DMS 273 treated with DMSO at 0.1 percent for 48 hours (cell line): ENCODE data around the gene PXK.
"Not testable (repeated sequence)": the region's sequence is repeated elsewhere in the genome, so short reads cannot be mapped to it uniquely, and the experiment has no call there.

ENCODE experiments used
- DNase-seq: peaks from one replicate; lab custom pipeline; 2025; lab: John Stamatoyannopoulos, UW

Gene PXK

DNA sequence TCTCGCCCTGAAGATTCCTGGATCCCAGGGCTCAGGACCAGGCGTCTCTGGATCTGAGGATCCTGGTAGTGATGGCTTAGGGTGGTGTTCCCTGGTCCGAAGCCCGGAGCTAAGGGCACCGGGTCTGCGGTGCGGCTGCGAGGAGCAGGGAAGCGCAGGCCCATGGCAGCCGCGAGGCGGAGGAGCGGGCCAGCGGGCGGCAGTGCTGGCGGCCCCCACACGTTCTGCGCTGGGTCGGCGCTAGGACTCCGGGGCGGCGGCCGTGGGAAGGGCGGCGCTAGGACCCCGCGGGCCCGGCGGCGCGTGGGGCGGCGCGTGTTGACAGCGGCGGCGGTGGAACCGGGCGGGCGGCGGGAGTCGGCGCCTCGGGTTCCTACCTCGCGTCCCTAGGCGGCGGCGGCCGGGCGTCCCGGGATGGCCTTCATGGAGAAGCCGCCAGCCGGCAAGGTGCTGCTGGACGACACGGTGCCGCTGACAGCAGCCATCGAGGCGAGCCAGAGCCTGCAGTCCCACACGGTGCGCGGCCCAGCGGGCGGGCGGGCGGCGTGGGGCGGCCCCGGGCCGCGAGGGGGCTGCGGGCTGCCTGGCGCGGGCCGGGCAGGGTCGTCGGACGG is at the start of gene PXK:
PXK (plus strand) TSS at position 318 of the 614 bp plus-strand sequence; CDS start at position 415, 97 bp downstream.
- DNase-seq: no peak

DNA sequence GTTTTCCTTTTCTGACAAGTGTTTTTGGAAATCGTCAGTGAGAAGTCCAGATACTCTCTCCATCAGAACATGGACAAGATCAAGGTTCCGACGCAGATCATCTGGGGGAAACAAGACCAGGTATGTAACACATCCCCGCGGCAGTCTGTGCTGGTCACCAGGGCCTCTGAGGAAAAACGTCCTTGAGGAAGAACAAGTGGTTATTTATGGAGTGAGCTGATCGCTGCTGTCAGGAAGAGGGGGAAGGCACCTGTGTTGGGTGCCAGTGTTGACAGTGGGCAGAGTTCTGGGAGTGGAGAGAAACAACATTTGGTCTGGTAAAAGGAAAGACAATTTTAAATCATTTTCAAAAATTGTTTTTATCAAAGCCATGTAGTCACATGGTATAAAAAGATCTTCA is 47.4 kb upstream of the PXK start:
- no peak for DNase-seq

DNA sequence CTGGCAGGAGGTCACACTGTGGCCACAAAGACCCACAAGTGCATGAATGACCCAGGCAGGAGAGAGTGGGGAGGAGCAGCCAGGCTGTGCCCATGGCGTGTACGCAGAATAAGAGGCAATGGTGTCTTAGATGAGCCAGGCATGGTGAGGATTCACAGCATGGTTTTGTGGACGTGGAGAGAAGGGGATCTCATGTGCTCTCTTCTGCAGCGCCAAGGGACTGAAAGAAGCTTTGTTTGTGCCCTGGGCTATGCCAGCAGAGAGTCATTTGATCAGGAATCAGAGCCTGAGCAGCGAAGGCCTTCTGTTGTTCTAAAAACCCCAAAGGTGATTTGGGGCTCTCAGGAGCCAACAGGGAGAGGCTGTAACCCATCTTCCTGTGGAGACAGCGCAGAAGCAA is 45.3 kb upstream of the PXK start:
- no peak for DNase-seq

DNA sequence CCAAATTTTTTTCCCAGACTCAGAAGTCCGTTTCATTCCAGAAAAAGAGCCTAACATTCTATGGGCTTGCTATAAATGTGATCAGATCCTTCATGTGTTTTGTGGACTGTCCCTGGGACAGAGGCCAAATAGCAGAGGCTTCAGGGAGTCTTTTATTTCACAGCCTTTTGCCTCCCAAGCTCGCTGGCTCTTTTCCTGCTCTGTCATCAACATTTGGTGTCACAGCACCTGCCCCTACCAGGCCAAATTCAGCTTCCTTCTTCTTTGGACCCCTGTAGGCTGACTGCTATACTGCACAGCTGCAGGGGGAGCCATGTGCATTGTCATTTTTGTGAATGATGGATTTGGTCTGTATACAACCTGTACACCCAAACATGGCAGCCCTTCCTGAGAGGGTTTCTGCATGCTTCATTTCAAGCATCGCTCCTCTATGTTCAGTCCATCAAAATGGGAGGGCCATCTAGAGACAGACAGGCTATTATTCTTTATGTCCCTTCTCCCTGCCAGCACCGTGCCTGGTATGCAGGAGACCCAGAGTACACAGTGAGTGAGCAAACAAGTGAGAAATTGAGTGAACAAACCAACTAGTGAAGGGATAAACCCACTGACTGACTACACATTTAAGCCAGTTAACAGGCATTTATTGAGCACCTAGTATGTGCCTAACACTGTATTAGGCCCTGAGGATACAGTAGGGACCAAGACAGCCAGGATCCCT is 44.5 kb upstream of the PXK start:
- DNase-seq: no peak

DNA sequence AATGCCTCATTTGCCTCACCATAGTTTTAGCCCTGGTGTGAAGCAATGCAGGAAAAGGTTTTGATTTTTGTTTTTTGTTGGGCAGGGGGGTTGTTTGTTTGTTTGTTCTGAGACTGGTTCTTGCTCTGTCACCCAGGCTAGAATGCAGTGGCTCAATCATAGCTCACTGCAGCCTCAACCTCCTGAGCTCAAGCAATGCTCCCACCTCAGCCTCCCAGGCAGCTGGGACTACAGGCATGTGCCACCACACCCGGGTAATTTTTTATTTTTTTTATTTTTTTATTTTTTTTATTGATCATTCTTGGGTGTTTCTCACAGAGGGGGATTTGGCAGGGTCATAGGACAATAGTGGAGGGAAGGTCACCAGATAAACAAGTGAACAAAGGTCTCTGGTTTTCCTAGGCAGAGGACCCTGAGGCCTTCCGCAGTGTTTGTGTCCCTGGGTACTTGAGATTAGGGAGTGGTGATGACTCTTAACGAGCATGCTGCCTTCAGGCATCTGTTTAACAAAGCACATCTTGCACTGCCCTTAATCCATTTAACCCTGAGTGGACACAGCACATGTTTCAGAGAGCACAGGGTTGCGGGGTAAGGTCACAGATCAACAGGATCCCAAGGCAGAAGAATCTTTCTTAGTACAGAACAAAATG is 43.6 kb upstream of the PXK start:
- DNase-seq: not testable (repeated sequence)

DNA sequence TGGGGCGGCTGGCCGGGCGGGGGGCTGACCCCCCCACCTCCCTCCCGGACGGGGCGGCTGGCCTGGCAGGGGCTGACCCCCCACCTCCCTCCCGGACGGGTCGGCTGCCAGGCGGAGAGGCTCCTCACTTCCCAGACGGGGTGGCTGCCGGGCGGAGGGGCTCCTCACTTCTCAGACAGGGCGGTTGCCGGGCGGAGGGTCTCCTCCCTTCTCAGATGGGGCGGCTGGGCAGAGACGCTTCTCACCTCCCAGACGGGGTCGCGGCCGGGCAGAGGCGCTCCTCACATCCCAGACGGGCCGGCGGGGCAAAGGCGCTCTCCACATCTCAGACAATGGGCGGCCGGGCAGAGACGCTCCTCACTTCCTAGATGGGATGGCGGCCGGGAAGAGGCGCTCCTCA is 42.2 kb upstream of the PXK start:
- DNase-seq: not testable (repeated sequence)

DNA sequence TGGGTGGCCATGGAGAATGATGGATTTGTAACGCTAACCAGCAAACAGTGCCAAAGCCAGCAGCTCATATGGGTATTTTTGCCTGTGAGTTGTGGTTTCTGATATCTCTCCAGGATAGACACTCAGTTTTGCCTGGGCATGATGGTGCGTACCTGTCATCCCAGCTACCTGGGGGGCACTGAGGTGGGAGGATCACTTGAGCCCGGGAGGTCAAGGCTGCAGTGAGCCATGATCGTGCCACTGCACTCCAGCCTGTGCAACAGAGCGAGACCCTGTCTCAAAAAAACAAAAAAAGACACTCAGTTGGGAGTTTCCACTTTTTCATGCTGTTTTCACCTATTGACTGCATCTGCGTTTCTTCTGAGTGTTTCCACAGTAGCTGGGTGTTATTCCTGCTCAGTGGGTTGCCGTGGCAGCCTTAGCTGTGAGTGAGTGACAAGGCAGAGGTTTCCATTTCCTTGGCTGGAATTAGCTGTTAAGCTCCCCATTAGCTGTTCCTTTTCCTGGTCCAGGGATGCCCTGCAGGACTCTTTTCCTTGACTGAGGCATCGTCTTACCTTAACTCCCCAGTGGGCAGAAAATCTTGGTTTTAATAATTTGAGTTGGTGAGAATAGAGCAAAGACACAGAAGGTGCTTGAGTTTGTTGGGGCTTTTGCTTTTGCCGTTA is 40.9 kb upstream of the PXK start:
- DNase-seq: no peak

DNA sequence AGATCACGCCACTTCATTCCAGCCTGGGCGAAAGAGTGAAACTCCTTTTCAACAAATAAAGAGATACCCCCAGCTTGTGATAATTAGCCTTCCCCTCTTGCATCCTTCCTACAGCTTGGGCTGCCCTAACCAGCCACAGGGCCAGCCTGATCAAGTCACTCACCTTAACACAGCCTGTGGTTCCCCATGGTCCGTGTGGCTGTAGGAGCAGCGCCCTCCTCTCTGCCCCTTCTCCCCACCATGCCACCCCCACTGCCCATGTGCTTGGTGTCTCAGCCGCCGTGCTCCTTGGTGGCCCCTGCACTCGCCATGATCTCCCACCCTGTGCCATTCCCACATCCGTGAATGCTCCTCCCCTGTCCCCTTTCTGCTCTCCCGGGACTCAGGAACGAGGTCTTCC is 39.8 kb upstream of the PXK start:
- no peak for DNase-seq

DNA sequence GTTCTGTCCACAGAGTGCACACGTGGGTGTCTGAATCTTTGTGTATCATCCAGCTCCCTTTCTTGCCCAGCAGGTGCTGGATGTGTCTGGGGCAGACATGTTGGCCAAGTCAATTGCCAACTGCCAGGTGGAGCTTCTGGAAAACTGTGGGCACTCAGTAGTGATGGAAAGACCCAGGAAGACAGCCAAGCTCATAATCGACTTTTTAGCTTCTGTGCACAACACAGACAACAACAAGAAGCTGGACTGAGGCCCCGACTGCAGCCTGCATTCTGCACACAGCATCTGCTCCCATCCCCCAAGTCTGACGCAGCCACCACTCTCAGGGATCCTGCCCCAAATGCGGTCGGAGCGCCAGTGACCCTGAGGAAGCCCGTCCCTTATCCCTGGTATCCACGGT is 39.2 kb upstream of the PXK start:
- DNase-seq: no peak

DNA sequence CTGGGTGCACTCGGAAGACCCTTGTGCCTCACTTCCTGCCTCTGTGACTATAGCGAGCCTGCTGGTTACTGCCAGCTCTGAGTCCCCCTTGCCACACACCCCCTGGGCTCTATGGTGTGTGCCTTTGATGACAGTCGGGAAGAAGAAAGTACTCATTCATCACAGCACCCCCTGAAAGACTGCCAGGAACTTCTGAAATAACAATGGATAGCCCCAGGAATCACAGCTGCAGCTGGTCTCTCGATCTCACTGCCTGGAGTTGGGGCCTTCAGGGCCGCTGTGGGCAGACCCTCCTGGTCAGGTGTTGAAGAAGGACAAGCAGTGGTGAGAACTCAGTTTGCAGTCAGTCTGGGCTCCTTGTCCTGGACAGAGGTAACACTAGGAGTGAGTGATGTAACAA is 36.4 kb upstream of the PXK start:
- DNase-seq: no peak

DNA sequence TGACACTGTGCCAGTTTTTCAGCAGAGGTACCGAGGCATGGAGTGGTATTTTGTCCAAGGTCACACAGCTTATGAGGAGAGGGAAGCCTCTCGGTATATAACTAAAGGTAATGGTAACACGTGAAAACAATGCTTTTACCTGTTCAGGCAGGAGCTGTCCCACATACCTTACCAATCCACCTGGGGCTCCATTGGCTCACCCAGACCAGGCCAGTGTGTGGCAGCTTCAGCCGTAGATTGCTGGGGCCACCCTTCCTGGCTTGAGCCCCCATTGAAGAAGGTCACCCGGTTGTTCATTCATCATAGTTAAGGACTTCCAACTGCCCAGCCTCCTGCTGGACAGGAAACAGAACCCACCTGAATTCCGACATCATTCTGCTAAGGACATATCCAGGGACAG is 35.8 kb upstream of the PXK start:
- no peak for DNase-seq

DNA sequence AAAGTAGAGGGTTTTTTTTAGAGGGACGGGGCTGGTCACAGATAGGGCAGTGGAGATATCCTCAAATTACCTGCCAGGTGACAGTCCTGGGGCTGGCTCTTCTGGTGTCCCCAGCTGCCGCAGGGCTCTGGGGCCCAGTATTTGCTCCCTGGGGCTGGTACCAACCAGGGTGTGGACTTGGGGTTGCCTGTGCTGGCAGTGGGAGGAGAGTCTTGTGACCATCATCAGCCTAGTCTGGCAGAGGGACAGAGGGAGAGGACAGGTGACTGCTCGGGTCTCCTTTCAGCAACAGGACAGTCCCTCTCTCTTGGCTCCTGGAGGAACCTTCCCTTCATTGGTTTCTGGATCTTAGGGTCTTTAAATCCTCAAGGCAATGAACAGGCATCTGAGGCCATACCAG is 34.5 kb upstream of the PXK start:
- DNase-seq: no peak

DNA sequence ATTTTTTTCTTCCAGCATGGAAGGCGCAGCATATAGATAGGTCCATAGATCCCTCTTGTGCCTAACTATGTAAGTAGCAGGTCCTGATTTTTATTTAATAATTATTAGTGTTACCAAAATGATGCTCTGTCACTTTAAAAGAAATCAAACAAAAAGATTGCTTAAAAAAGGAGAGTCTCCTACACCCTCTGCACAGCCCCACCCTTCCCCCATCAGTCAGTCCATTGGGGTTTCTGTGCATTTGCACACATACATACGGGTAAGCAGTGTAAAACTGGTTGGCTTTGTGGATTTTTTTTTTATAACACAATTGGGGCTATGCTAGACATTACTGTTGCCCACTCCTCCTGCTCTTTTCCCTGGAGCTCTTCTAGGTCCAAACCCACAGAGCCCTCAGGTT is 33.6 kb upstream of the PXK start:
- DNase-seq: no peak

DNA sequence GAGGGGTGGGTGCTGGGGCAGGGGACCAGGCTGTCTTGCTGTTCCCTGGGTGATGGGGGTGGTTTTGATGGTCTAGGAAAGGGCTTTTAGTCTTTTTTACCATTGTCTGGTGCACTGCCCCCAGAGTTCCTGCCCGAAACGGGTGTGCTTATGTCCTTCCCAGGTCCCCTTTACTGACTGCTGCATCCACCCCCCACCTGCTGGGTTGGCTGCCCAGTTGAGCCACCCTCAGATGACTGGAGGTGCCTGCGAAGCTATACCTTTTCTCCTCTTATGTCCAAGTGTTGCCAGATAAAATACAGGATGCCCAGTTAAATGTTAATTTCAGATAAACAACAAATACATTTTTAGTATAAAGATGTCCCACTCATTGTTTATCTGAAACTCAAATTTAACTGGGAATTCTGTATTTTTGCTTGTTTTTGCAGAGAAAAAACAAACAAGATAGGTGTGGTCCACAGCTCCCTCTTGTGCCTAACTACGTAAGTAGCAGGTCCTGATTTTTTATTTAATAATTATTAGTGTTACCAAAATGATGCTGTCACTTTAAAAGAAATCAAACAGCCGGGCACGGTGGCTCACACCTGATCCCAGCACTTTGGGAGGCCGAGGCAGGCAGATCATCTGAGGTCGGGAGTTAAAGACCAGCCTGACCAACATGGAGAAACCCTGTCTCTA is 32.7 kb upstream of the PXK start:
- no peak for DNase-seq

DNA sequence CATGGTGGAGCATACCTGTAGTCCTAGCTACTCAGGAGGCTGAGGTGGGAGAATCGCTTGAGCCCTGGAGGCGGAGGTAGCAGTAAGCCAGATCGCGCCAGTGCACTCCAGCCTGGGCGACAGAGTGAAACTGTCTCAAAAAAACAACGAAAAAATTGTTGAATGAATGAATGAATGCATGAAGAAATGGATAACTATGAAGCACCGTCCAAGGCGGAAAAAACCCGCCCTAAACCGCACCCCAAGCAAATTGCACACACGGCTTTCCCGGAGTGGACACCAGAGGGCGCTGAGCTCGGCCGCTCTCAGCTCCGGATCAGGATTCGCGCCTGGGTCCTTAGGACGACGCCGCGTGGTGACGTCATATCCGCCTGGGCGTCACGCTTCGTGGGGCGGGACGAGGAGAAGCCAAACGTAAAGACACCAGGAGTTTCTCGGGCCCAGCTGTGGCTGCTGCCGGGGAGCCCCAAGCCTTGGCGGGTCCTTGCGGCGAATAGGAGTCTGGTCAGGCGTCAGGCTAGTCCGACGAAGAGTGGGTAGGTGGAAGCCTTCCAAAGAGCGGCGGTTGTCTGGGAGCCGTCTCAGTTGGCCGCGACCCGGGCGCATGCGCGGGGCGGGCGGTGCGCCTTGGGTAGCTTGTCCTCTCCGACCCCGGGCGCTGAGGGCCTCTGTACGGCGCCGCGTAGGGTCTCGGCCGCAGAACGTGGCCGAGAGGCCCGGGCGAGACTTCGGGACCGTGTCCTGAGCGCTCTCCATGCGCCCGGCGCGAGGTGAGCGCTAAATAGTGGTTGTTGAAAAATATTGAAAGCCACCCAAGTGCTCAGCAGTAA is 26.6 kb upstream of the PXK start, which contains the start of the genes HTD2 and RPP14:
HTD2 (plus strand) TSS at position 639 of the 830 bp plus-strand sequence. CDS start 11,094 bp downstream, outside the sequence.
RPP14 (plus strand) TSS at position 364 of the 830 bp plus-strand sequence. CDS start 4,085 bp downstream, outside the sequence.
- peak; percentile 75 for DNase-seq

DNA sequence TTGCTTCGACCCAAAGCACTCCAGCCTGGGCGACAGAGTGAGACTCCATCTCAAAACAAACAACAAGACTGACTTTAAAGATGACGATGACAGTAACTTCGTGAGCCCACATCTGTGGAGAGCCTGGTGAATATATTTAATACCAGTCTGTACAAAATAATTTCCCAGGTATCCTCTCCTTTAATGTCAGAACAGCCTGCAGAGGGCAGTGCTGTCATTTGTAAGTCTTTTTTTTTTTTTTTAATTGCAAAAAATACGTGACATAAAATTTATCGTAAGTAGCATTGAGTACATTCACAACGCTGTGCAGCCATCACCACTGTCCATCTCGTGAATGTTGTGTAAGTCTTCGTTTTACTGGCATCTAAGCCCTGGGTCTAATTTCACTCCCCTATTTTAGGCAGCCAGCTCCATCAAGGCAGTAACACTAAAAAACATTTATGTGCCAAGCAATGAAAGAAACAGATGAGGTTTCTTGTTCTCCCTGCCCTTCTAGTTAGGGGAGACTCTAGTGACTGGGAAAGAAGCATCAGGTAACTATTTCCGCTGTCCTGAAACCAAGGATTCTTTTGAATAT is 25.0 kb upstream of the PXK start:
- no peak for DNase-seq

DNA sequence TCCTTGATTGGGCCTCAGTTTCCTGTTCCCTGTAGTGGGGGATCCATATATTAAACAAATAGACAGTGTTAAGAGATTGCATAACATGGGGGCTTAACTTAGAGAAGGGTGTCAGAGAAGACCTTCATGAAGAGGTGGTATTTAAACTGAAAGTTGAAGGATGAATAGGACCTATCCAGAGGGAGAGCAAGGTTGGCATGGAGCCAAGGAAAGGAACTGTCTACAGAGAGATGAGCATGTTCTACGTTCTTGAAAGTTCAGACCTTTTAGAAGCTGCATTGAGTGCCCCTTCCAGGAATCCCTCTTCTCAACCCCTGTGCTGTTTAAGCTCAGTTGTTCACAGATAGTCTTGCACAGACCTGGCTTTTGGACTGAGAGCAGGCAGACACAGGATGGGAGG is 24.0 kb upstream of the PXK start:
- no peak for DNase-seq

DNA sequence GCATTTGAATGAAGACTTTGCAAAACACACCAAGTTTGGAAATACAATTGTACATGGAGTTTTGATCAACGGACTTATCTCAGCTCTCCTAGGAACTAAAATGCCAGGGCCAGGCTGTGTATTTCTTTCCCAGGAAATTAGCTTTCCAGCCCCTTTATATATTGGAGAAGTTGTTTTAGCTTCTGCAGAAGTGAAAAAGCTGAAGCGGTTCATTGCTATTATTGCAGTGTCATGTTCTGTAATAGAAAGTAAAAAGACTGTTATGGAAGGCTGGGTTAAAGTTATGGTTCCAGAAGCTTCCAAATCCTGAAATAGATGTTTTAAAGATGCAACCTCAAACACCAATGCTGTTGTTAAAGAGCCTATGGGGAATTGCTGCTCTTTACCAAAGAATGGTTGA is 14.9 kb upstream of the PXK start:
- DNase-seq: no peak

DNA sequence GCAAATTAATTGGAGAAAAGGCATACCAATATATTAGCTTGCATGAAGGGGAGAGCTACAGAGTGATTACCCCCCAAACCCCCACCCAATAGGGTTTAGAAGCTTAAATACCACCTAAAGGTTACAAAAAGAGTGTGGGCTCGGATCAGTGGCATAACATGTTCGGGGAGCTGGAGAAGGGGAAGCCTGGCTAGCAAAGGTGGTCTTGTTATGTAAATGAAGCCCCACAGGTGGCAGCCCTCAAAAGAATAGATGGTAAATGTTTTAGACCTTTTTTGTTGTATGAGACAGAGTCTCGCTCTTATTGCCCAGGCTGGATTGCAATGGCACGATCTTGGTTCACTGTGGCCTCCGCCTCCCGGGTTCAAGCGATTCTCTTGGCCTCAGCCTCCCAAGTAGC is 10.9 kb upstream of the PXK start:
- no peak for DNase-seq

DNA sequence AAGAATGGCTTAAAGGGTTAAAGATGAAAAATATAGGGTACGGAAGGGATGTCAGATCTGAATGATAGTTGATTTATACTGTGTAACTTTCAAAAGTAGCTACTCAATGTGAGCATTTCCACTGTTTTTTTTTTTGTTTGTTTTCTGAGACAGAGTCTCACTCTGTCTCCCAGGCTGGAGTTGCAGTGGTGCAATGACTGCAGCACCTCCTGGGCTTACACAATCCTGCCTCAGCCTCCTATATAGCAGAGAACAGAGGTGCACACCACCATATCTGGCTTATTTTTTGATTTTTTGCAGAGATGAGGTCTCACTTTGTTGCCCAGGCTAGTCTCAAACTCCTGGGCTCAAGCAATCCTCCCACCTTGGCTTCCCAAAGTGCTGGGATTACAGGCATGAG is 9.9 kb upstream of the PXK start:
- no peak for DNase-seq
